Fibroblast of peridontal ligament (primary cell): Measurements from ENCODE around the gene ANAPC16.
"Not testable (repeated sequence)": the region's sequence is repeated elsewhere in the genome, so short reads cannot be mapped to it uniquely, and the experiment has no call there.

Experiments used
- DNase-seq: peaks from one replicate; pipeline ENCODE4 v3.0.0-alpha.2; 2010; ENCODE audit errors: extremely low read depth

ANAPC16 gene

DNA sequence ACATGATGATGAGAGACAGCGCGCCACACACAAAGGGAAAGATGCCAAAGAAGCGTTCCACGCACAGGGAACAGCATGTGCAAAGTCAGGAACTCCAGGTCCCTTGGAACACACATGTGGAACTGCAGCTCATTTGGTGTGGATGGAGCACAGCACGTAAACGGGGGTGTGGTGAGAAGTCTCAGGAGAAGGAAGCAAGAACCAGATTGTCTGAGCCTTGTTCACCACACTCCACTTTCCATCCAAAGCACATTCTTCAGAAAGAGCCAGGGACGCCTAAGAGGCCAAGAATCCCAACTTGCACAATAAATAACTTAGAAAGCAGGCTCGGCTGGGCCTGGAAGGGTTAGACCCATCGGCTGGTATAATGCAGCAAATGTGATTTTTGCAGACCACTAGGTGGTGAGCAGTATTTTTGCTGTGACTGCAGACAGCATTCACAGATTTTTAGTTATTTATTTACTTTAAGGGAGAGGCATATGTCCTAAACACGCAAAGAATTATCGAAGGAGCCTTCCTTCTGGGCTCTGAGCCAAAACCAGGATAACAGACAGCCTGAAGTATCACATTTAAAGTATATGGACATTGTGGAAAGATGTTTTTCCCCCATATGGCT lies 28.1 kb downstream of the ANAPC16 start:
- DNase-seq, result peak; percentile 98

DNA sequence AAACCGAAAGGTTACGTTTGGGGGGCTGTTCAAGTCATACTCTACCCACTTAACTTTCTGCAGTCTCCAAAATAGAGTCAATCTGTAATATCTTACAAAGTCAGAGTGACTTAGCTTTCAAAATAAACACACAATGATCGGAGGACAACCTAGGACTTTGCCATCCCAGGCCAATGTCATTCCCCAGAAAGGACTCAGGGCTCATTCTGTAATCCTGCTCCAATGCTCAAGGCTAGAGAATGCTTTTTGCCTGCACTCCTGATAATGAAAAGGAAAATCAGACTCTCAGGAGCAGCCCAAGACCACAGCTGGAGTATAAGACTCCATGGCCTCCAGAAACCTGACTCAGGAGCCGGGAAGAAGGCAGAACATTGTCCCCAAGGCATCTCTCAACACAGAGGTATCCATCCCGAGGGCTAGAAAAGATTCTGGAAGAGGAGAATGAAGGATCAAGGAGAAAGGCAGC lies 28.8 kb downstream of the ANAPC16 start:
- DNase-seq, result no peak

DNA sequence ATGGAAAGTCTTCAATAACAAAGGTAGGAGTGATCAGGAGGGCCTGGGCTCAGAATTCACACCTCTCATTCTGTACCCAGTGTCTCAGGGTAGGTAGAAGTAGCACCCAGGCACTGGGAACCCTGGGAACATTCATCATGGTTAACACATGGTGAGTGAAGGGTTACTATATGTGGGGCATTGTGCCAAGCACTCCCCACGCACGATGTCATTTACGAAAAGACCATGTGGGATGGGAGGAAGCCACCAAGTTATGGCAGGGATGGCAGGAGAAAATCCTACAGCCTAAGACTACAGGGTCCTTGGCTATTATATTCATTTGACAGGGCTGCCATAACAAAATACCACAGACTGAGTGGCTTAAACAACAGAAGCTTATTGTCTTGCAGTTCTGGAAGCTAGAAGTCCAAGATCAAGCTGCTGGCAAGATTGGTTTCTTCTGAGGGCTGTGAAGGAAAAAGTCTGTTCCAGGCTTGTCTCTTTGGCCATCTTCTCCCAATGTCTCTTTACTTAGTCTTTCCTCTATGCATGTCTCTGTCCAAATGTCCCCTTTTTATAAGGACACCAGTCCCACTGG lies 30.2 kb downstream of the ANAPC16 start:
- no peak for DNase-seq

DNA sequence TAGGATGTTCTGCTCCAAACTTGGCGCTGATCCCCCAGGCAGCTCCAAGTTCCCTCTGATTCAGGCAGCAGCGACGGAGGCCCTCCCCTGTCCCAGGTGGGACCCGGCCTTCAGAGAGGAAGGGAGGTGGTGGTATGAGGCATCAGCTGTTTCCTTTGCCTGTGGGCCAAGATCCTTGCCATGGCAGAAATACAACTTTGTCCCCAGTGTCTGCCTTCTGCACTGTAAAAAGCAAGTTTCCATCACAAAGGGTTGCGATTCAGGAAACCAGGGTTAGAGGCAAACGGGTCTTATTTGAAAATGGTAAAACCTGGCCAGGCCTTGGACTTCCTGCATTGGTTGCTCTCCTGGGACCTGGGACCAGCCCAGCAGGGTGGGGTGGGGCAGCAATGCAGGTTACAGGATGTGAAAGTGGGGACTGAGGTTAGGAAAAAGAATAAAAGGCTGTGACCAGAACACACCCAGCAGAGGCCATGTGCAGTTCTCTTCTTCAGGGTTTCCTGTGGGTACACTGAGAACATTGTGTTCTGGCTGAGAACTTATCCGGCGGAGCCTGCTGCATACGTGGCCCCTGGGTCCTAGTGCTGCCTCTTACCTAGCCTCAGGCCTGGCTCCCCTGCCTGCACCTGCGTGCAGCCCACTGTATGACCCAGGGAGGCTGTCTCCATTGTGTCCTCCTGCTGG lies 32.8 kb downstream of the ANAPC16 start:
- DNase-seq, result no peak

DNA sequence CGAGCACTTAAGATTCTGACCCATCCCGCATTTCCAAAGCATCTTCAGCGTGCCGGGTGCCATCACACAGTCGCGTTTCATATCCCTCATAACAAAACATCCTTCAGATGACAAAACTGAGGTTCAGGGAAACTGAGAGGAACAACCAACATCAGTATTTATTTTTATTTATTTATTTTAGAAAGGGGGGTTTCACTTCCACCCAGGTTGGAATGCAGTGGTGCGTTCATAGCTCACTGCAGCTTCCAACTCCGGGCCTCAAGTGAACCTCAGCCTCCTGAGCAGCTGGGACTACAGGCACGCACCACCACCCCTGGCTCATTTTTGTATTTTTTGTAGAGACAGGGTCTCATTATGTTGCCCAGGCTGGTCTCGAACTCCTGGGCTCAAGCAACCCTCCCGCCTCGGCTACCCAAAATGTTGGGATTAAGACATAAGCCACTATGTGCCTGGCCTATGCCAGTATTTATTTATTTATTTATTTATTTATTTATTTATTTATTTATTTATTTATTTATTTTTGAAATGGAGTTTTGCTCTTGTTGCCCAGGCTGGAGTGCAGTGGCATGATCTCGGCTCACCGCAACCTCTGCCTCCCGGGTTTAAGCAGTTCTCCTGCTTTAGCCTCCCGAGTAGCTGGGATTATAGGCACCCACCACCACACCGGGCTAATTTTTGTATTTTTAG lies 33.5 kb downstream of the ANAPC16 start:
- DNase-seq, result not testable (repeated sequence)

DNA sequence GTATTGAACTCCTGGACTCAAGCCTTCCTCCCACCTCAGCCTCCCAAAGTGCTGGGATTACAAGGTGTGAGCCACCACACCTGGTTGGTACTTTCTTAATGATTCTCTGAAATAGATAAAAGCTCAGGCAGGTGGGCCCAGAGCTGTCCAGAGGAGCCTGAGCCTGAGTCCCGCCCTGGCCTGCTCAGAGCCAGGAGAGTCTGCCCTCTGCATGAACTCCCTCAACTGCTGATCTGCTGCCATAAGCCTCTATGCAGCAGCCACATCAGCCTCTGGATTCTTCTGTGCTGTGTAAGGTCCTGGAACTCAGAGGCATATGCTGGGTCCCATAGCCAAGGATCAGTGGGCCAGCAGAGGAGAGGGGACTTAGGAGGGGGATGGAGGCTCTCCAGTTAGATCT lies 34.9 kb downstream of the ANAPC16 start:
- DNase-seq, result peak; percentile 81

DNA sequence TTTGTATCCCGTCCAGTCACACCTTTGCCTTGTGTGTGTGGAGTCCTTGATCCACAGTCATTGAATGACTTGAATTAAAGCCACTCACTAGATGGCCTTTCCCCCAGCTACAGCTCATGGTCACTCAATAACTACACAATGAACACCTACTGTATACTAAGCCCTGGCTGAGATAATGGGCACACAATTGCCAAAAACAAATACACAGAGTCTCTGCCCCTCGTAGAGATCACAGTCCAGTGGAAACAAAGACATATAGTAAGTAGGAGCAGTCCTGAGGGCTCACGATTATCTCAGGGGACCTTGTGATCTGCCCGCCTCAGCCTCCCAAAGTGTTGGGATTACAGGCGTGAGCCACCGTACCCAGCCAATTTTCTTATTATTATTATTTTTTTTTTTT lies 35.8 kb downstream of the ANAPC16 start:
- DNase-seq, result no peak

DNA sequence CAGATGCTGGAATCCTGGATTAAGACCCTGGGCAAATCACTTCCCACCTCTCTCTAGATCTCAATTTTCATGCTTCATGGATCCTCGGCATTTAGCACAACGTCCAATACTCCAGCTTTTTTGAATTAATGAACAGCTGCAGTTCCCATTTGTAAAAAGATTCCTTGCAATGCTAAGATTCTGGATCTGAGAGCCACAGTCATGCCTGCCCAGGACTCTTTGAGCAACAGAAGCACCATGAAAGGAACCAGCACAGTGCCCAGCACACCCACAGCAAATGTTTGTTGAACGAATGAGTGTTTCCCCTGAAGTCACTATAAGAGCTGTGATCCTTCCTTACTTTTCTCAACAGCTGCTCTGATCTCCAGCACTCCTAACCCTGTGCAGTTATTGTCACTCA lies 37.2 kb downstream of the ANAPC16 start:
- peak; percentile 55 for DNase-seq

DNA sequence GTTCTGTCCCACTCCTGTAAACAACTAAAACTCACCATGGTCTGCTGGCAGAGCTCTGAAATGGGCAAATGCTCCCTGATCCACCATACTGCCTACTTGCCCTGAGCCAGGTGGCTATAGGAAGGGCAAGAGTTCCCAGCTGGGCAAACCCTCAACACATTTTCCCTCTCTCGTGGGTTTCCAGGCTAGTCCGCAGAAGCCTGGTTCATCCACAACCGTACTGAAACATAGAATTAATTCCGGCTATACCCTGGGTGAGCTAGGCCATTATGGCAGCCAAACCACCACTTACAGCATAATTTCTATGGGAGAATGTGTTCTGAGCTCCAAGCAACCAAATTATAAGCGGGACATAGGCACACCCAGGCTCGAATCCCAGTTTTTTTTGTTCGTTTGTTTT lies 37.8 kb downstream of the ANAPC16 start:
- DNase-seq, result no peak

DNA sequence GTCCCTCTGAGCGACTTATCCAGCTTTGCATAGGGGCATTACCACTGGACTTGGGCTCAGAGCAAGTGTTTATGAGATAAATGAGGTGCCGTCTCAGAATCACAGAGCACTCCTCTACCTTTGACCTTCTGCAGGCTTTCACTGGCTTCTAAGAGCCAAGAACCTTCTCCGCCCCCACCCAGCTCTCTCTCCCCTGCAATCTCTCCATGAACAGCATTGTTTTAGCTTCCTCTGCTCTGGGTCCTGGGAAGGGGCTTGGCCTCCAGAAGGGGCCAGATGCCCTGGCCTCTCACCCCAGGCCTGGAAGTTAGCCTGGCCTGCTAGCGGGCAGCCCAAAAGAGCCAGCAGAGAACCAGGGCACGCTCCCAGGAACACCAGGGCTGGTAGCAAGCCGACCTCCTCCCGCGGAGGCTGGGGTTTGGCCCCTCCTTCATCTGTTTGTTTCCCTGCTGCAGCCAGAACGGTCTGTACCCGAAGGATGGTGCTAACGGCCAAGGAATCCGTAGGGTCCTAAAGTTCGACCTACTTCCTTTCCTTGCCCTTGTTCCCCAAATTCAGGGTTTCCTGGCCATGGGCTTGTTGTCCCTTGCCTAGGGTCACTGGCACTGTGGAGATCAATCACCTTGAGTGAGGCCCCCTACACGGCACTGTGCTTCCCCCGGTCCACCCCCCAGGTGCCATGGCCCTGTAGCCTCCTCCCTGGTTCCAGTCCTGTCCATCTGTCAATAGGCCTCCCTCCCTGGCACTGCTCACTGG lies 39.2 kb downstream of the ANAPC16 start:
- peak; percentile 74 for DNase-seq

DNA sequence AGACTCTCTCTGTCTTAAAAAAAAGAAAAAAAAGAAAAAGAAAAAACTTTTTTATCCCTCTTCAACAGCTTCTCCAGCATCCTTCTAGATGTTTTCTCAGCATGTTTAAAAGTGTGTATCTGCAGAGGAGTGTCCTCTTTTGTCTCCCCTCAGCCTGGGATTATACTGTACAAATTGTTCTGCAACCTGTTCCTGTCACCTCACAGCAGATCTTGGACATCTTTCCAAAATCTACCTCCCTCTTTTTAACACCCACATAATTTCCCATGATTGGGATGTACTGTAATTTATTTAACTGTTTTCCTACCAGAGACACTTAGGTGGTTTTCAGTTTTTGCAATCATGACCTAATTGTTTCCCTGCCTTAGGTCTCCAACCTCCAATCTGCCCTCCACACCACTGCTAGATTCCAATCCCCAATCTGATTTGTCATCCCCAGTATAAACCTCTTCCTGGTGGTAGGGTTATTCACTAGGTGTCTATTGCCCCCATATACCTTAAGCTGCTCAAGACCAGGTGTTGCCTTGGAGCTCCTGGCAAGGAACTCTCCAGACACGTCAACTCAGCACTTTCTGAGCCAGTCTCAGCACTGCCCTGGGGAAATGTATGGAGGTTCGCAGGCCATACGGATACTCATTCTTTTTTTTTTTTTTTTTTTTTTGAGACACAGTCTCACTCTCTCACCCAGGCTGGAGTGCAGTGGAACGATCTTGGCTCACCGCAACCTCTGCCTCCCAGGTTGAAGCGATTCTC lies 40.3 kb downstream of the ANAPC16 start:
- DNase-seq, result no peak

DNA sequence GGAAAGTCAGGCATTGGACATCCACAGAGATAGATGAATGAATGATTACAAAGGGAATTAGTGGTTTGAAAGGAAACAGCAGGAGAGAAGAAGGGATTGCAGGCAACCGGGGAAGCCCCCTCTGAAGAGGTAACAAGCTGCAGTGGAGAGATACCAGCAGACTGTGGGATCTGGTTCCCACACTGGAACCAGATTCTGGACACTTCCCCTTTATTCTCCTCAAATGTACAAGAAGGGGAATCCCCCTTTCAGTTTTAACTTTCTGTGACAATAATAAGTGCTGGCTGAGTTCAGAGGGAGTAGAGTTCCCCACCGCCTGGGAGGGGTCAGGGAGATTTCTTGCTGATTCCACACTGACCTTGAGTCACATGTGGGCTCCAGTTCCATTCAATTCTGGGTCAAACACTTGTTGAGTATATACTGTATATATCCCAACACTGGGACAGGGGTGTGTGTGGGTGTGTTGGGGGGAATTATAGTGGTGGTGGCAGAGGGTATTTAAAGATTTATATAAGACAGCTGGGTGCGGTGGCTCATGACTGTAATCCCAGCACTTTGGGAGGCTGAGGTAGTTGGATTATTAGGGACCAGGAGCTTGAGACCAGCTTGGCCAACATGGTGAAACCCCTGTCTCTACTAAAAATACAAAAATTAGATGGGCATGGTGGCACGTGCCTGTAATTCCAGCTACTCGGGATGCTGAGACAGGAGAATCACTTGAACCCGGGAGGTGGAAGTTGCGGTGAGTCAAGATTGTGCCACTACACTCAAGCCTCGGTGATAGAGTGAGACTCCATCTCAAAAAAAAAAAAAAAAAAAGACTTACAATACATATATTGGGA lies 41.5 kb downstream of the ANAPC16 start:
- peak; percentile 29 for DNase-seq

DNA sequence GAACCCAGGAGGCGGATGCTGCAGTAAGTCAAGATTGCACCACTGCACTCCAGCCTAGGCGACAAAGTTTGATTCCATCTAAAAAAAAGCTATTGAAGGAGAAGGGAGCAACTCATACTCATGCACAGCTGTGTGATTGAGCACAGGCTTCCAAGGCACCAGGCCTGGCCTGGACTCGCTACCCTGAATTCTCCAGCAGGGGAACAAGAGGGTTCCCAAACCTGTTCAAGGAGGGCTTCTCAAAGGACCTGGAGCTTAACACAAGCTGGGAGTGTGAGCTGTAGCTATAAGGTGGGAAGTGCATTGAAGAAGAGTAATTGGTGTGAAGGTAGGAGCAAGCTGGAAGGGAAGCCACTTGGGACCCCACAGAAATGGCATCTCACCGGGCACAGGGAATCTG lies 42.8 kb downstream of the ANAPC16 start:
- no peak for DNase-seq

DNA sequence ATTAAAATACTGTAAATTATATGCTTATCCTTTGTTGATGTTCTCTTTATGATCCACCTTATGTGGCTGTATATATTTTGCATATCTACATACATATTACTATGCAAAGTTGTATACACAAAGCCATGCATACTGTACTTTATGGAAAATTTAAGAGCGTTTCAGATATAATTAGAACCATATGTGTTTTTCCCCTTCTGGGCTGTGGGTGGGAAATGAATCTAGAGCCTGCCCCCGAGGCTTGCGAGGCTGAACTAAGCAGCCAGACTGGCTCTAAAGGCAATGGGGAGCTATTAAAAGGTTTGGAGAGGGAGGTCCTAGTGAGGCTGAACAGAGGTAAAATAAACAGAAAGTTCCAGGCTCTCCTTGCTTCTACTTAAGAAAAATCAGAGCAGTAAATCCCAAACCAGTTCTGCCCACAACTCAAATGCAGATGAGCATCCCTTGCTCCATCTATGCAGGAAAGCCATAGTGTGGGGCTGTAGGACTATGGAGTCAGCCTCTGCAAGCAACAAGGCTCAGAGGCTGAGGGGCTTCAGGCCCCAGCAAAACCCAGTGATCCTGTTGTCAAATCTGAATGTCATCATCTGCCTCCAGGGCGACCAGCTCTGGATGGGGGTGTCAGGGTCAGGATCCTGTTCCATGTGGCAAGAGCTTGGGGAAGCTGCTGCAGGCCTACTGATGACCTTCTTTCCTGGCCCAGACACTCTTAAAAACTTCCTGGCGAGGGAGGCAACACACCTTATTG lies 43.9 kb downstream of the ANAPC16 start:
- DNase-seq, result peak; percentile 89

DNA sequence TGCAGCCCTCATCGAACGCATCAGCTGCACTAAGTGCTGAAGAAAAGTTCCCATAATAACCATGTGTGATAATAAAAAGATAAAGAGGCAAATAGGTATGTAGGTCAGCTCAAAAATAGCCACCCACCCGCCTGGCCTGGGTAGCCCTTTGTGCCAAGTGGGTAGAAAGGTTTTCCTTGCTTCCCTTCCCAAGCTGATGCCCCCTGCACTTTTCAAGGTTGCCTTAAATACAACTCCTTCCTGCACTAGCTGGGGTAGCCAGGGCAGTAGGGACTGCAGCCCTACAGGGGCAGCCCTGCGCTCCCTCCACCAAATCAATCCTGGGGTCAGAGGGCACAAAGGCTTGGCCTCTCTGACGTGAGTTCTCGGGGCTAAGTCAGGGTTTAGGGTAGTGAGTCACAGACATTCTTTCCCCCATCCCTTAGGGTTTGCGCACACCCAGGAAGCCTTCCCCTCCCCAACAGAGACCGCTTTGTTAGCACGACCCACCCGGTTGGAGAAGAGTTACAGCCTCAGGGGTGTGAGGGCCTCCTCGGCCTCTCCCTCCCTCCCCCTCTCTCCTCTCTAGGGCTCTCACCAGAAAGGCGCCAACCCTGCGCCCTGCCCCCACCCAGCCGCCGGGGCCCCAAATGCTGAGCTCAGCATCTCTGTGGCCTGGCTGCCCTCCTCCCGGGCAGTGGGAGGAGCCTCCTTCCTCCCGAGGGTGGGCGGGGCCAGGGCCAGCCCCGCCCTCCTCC lies 44.6 kb downstream of the ANAPC16 start:
- DNase-seq, result peak; percentile 80

DNA sequence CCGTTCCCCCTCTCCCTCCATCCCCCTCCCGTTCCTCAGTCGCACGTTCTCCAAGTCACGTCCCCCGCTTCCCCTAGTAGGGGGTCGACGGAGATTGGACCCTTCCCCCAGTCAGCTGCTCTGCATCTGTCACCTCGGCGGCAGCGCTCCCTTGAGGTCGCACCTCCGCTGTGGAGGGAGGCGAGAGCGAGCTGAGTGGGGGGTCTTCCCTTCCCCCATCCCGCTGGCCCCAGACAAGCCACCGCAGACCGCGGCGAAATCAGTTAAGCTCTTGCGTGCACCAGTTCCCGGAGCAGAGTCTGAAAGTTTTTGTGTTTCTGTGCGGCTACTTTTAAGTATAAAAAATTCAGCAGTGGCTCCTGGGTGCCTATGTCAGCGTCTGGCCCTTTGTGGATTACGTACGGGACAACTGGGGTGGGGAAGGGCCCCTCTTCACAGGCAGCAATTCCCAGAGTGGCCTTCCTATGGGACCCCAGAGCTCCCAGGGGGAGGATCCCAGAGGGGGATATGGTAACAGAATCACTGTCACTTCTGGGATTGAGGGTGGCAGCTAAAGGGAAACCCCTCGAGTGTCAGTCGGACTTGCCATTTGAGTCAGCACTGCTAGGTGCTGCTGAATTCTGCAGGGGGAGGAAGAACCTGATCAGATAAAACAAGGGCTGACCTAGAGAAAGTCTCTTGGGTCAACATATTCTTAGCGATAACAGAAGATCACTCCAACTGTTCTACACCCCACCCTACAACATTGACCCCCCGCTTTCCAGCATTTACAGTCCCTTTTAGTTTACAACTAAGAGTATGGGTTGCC lies 45.4 kb downstream of the ANAPC16 start:
- DNase-seq, result peak; percentile 55

DNA sequence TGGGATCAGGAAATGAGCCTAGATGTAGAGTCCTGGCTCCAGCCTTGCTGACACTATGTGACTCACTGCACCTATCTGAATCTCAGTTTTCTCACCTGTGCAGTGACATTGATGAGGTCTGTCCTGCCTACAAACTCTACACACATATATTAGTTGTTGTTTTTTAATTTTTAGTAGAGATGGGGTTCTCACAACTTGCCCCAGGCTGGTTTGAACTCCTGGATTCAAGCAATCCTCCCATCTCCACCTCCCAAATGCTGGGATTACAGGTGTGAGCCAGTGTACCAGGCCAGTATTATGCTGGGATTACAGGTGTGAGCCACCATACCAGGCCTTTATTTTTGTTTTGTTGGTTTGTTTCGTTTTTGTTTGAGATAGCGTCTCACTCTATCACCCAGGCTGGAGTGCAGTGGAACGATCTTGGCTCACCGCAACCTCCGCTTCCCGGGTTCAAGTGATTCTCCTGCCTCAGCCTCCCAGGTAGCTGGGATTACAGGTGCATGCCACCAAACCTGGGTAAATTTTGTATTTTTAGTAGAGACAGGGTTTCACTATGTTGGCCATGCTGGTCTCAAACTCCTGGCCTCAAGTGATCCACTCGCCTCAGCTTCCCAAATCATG lies 46.1 kb downstream of the ANAPC16 start:
- no peak for DNase-seq
